Mucosa of descending colon (tissue), 3 donors: ENCODE results near the gene CEBPZOS. TPM values are rescaled to one million over a fixed set of nuclear protein-coding genes. Genes with fewer than 3 reads are reported as not detected.

Experiments used
- ATAC-seq: fragments of 200-7000 bp; cut with Tn5 transposase; one replicate; pipeline ENCODE4 v1.9.1; 2020; ENCODE audit warnings: mild to moderate bottlenecking, moderate library complexity
- DNase-seq, 3 donors: peaks; one replicate each; pipeline ENCODE4 v3.0.0-alpha.2; 2020
- H3K36me3 ChIP-seq: fragments of 200-600 bp; one replicate; pipeline ENCODE4 v1.8.0; 2021; ENCODE audit warnings: low read depth, mild to moderate bottlenecking
- H3K4me1 ChIP-seq: fragments of 200-600 bp; one replicate; pipeline ENCODE4 v1.8.0; 2021; ENCODE audit warnings: low read depth, mild to moderate bottlenecking
- H3K4me3 ChIP-seq: fragments of 200-600 bp; one replicate; pipeline ENCODE4 v1.8.0; 2021; ENCODE audit warnings: mild to moderate bottlenecking
- H3K9me3 ChIP-seq: fragments of 200-600 bp; one replicate; pipeline ENCODE4 v1.8.0; 2021; ENCODE audit warnings: mild to moderate bottlenecking
- CTCF ChIP-seq: fragments of 200-600 bp; IDR thresholded peaks from one replicate; pipeline ENCODE4 v1.8.0; 2022; ENCODE audit warnings: antibody characterized with exemption, mild to moderate bottlenecking
- intact Hi-C, 2 donors: fragments of 100-400 bp; cut with DNase I in 1 of 2; cut with micrococcal nuclease in 1 of 2; formaldehyde crosslinking; loops; one replicate each; pipeline versions ENCODE4 v1.11.0 to v1.11.1; 2022; cut with DNase I, micrococcal nuclease
- total RNA-seq, 3 donors: library from RNA; stranded (reverse); fragmentation: NEBNext Ultra II Directional in 2 of 3; extraction: Animal tissue kit (Norgen Biotek cat#: 25700) in 2 of 3; gene quantifications; one replicate each; pipeline versions ENCODE4 v1.2.1 to v1.2.4, GENCODE V29; 2021 to 2023
- donor health status: DM: no; HTN: no; CAD: no; lungs with moderate emphysema.
- donor health status: DM: no; HTN: no; CAD: no.
- donor health status: DM: no; HTN: yes; CAD: no.

Gene CEBPZOS
- total RNA-seq, 3 donors from 2014 or later: 34.2 to 50.5 (median 37.8) TPM

GRCh38 chr2:37231241-37232130 is 35.2 kb downstream of the CEBPZOS start, which contains the start of the genes CEBPZ and NDUFAF7:
TSS of gene CEBPZ (minus strand) at chr2:37231596. CDS start at chr2:37231567, 29 bp downstream.
TSS of gene NDUFAF7 (plus strand) at chr2:37231658. CDS start at chr2:37231706, 48 bp downstream.
- H3K9me3 ChIP-seq: no peaks in the 10 kb centered on the region
- peak; percentile 93 to 96 (median 94) for DNase-seq
- TF ChIP-seq CTCF: no peak
- H3K36me3 ChIP-seq: no peaks in the 10 kb centered on the region
- peak within 1 kb of the TSS; percentile 65 for H3K4me3 ChIP-seq
- intact Hi-C loops: no loop called here
- H3K4me1 ChIP-seq: peaks cover 25% of the 10 kb centered on the region
- ATAC-seq: peak; percentile 98

GRCh38 chr2:37232131-37232933 is 36.0 kb downstream of the CEBPZOS start:
- DNase-seq: peak in 2 of 3 donors; percentile 43 to 52
- intact Hi-C loops: no loop called here
- Histone ChIP-seq H3K4me1 (peaks cover 25% of the 10 kb centered on the region), H3K9me3 (no peaks in the 10 kb centered on the region), H3K4me3 (peak overlapping the region; percentile 65), H3K36me3 (no peaks in the 10 kb centered on the region)
- ATAC-seq: peak; percentile 35
- TF ChIP-seq CTCF: no peak

GRCh38 chr2:37243435-37243834 is 47.1 kb downstream of the CEBPZOS start:
- intact Hi-C loops: no loop called here
- Histone ChIP-seq H3K4me3 (no peak overlapping the region), H3K4me1 (no peaks in the 10 kb centered on the region), H3K9me3 (no peaks in the 10 kb centered on the region), H3K36me3 (no peaks in the 10 kb centered on the region)
- DNase-seq (no peak), ATAC-seq (no peak)
- TF ChIP-seq CTCF: no peak

DNA sequence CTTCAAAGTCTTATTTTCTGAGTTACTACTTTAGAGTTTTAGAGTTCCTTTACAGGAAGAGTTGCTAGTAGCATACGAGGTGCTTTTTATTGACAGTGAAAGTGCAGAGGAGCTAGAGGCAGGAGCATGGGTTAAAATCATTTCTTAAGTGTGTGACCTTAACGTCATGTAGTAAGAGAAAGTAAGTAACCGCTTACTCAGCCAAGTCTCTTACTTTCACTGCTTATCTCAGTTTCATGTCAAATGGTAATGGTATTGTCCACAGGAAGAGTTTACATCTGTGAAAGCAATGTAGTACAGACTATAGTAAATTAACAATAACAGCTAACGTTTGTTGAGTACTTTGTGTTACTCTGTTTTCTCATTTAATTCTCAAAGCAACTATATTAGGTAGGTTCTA is 47.7 kb downstream of the CEBPZOS start:
- intact Hi-C loops: no loop called here
- no peaks in the 10 kb centered on the region for H3K4me1 ChIP-seq
- no peaks in the 10 kb centered on the region for H3K9me3 ChIP-seq
- H3K4me3 ChIP-seq: no peak overlapping the region
- ATAC-seq: no peak
- no peak for DNase-seq
- no peaks in the 10 kb centered on the region for H3K36me3 ChIP-seq
- no peak for TF ChIP-seq CTCF

GRCh38 chr2:37244755-37245154 is 48.5 kb downstream of the CEBPZOS start:
- ATAC-seq (no peak), DNase-seq (no peak)
- Histone ChIP-seq H3K36me3 (no peaks in the 10 kb centered on the region), H3K9me3 (no peaks in the 10 kb centered on the region), H3K4me1 (no peaks in the 10 kb centered on the region), H3K4me3 (no peak overlapping the region)
- TF ChIP-seq CTCF: no peak
- intact Hi-C loops: no loop called here
